ENCODE data around the gene SYNRG.

Gene SYNRG

DNA sequence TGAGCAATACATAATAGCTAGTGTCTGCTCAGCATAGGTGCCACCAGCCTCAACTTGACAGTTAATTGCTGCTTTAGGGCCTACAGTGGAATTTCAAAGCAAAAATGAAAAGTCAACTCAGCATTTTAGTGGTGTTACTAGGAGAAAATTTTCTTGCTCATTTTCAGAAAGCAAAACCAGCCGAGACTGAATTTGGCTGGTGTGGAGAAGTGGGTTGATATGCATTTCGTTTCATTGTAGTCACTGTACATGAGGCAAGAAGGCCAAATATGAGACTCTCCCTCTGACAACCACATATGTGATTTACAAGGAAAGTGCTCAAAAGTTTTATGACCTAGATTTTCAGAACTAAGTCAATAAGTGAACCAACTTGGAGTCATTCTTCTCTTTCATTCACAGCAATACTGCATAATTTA, 65.6 kb downstream of the SYNRG start:
- Histone ChIP-seq H3K9me3 (ENCODE audit: control insufficient read depth, insufficient read depth, low read length) (no peaks in the 10 kb centered on the region), H3K36me3 (ENCODE audit: control insufficient read depth, insufficient read depth, low read length) (peaks cover 5% of the 10 kb centered on the region; the same call in 1 of the 2 replicates), H3K4me1 (ENCODE audit: control insufficient read depth, insufficient read depth, low read length) (no peaks in the 10 kb centered on the region), H3K4me3 (ENCODE audit: low read length) (no peak overlapping the region), H3K27me3 (ENCODE audit: control insufficient read depth, insufficient read depth, low read length) (no peaks in the 10 kb centered on the region), H3K27ac (ENCODE audit: low read length) (no peak overlapping the region)
- no peak for DNase-seq (ENCODE audit: low read depth, low spot score)
- no CpG with 5 or more reads among the region's 2 CpGs for WGBS (ENCODE audit: insufficient coverage, insufficient read length)

DNA sequence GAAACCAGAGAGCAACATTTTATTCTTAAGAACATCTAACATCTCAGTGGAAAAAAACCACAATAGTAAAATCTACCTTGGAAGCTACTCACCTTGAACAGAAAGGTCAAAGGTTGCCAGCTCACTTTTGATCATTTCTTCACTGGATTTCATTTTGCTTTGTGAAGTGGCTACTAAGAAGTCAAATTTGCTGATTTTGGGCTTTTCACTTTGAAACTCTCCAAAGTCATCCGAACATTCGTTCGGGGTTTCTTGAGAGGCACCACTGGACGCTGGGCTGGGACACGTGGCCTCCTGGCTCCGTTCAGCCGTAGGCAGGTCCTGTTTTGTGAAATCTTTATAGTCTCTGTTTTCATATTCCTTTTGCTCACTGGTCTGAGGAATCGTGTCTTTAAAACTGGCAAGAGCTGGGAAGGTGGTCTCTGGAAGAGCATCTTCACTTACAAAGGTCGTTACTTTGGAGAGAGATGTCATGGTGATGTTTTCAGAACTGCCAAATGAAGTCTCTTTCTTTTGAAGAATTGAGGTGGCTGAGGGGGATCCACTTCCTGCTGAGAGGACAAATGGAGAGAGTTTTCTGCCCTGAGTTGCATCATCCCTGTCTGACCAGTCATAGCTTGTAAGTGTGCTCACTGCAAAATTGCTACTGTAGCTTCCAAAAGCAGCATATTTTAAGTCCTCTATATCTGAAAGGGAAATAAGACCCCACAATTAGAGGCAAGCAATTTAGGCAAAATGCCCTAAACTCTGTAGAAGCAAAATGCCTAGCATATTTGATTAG, 67.1 kb downstream of the SYNRG start:
- Histone ChIP-seq H3K4me3 (ENCODE audit: low read length) (no peak overlapping the region), H3K27ac (ENCODE audit: low read length) (no peak overlapping the region), H3K9me3 (ENCODE audit: control insufficient read depth, insufficient read depth, low read length) (no peaks in the 10 kb centered on the region), H3K27me3 (ENCODE audit: control insufficient read depth, insufficient read depth, low read length) (no peaks in the 10 kb centered on the region), H3K4me1 (ENCODE audit: control insufficient read depth, insufficient read depth, low read length) (no peaks in the 10 kb centered on the region), H3K36me3 (ENCODE audit: control insufficient read depth, insufficient read depth, low read length) (peaks cover 5% of the 10 kb centered on the region; the same call in 1 of the 2 replicates)
- DNase-seq (ENCODE audit: low read depth, low spot score) = no peak
- WGBS (ENCODE audit: insufficient coverage, insufficient read length) = no CpG with 5 or more reads among the region's 9 CpGs

DNA sequence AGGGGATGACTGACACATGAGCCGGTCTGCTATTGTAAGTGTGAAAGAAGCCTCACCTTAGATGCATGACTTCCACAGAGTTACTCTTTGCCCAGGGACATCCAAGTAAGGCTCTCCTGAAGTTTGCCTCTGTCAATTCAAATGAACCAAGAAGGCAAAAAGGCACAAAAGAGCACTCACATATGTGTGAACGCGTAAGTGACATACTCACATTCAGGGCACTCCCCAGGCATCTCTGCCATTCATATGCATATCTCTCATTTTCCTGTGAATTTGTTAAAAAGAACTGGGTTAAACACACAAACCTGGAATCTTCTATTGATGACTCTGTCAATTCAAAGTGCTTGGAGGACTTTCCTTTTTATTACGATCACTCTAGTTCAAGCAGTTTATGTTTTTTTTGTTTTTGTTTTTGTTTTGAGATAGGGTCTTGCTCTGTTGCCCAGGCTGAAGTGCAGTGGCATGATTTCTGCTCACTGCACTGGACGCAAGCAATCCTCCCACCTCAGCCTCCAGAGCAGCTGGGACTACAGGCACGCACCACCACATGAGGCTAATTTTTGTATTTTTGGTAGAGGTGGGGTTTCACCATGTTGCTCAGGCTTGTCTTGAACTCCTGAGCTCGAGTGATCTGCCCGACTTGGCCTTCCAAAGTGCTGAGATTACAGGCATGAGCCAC, 70.1 kb downstream of the SYNRG start:
- no CpG with 5 or more reads among the region's 8 CpGs for WGBS (ENCODE audit: insufficient coverage, insufficient read length)
- no peak overlapping the region for H3K27ac ChIP-seq (ENCODE audit: low read length)
- no peak overlapping the region for H3K4me3 ChIP-seq (ENCODE audit: low read length)
- H3K36me3 ChIP-seq (ENCODE audit: control insufficient read depth, insufficient read depth, low read length) = peaks cover 5% of the 10 kb centered on the region; the same call in 1 of the 2 replicates
- no peaks in the 10 kb centered on the region for H3K9me3 ChIP-seq (ENCODE audit: control insufficient read depth, insufficient read depth, low read length)
- H3K27me3 ChIP-seq (ENCODE audit: control insufficient read depth, insufficient read depth, low read length) = no peaks in the 10 kb centered on the region
- no peak for DNase-seq (ENCODE audit: low read depth, low spot score)
- H3K4me1 ChIP-seq (ENCODE audit: control insufficient read depth, insufficient read depth, low read length) = no peaks in the 10 kb centered on the region

DNA sequence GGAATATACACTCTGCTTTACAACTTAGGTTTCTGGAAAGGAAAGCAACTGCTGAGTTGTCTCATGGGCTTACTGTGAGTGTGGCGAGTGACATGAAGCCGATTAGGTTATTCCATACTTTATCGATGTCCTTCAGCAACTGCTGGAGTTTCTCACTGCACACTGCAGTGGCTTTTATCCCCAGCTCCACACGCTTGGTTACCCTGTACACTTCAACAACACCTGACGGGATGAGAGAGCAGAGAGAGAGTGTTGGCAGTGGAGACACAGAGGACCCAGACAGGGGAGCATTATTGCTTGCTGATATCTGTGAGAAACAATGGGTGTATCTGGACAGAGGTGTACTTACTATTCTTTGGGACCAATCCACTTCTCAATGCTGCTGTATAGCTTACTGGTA, 73.3 kb downstream of the SYNRG start:
- peaks cover 5% of the 10 kb centered on the region; the same call in 1 of the 2 replicates for H3K36me3 ChIP-seq (ENCODE audit: control insufficient read depth, insufficient read depth, low read length)
- no peak overlapping the region for H3K4me3 ChIP-seq (ENCODE audit: low read length)
- no peaks in the 10 kb centered on the region for H3K27me3 ChIP-seq (ENCODE audit: control insufficient read depth, insufficient read depth, low read length)
- H3K27ac ChIP-seq (ENCODE audit: low read length) = no peak overlapping the region
- no peaks in the 10 kb centered on the region for H3K4me1 ChIP-seq (ENCODE audit: control insufficient read depth, insufficient read depth, low read length)
- no CpG with 5 or more reads among the region's 5 CpGs for WGBS (ENCODE audit: insufficient coverage, insufficient read length)
- DNase-seq (ENCODE audit: low read depth, low spot score) = no peak
- H3K9me3 ChIP-seq (ENCODE audit: control insufficient read depth, insufficient read depth, low read length) = no peaks in the 10 kb centered on the region

DNA sequence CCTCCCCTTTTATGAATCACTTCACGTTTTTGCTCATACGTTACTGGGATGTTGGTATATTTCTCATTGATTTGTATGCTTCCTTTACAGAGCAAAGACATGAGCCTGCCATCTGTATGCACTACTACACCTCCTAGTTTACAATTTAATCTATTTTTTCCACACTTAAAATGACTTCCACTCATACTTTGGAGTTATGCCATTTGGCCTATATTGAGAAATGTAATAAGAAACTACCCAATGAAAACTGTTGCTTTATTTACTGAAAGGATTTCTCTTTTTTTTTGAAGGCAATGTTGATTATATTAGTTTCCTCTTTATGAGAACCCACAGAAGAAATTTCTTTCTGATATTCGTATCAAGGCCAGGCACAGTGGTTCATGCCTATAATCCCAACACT, 76.5 kb downstream of the SYNRG start:
- no peaks in the 10 kb centered on the region for H3K9me3 ChIP-seq (ENCODE audit: control insufficient read depth, insufficient read depth, low read length)
- no CpG with 5 or more reads among the region's 3 CpGs for WGBS (ENCODE audit: insufficient coverage, insufficient read length)
- no peak for DNase-seq (ENCODE audit: low read depth, low spot score)
- H3K4me3 ChIP-seq (ENCODE audit: low read length) = no peak overlapping the region
- H3K36me3 ChIP-seq (ENCODE audit: control insufficient read depth, insufficient read depth, low read length) = no peaks in the 10 kb centered on the region; the same call in 1 of the 2 replicates
- H3K27ac ChIP-seq (ENCODE audit: low read length) = no peak overlapping the region
- no peaks in the 10 kb centered on the region for H3K4me1 ChIP-seq (ENCODE audit: control insufficient read depth, insufficient read depth, low read length)
- no peaks in the 10 kb centered on the region for H3K27me3 ChIP-seq (ENCODE audit: control insufficient read depth, insufficient read depth, low read length)

DNA sequence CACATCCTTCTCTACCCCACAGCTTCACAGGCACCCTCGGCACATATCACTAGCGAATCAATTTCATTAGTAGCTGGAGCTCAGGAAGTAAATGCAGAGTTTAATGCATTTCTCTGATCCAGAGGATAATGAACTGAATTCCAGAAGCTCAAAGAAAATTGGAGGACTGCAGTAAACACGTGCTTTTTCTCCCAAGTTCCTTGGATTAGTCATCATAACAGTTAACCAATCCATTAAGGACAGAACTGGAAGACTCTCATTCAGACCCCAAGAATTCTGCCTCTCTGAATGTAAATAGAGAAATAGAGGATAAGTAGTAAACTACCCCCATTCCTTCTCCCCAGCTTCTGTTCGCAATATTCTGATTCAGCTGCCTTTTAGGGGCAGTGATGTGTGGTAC, 78.8 kb downstream of the SYNRG start:
- no CpG with 5 or more reads among the region's 4 CpGs for WGBS (ENCODE audit: insufficient coverage, insufficient read length)
- no peaks in the 10 kb centered on the region for H3K27me3 ChIP-seq (ENCODE audit: control insufficient read depth, insufficient read depth, low read length)
- no peak overlapping the region for H3K4me3 ChIP-seq (ENCODE audit: low read length)
- H3K27ac ChIP-seq (ENCODE audit: low read length) = no peak overlapping the region
- no peaks in the 10 kb centered on the region; the same call in 1 of the 2 replicates for H3K36me3 ChIP-seq (ENCODE audit: control insufficient read depth, insufficient read depth, low read length)
- H3K4me1 ChIP-seq (ENCODE audit: control insufficient read depth, insufficient read depth, low read length) = no peaks in the 10 kb centered on the region
- no peaks in the 10 kb centered on the region for H3K9me3 ChIP-seq (ENCODE audit: control insufficient read depth, insufficient read depth, low read length)
- no peak for DNase-seq (ENCODE audit: low read depth, low spot score)

DNA sequence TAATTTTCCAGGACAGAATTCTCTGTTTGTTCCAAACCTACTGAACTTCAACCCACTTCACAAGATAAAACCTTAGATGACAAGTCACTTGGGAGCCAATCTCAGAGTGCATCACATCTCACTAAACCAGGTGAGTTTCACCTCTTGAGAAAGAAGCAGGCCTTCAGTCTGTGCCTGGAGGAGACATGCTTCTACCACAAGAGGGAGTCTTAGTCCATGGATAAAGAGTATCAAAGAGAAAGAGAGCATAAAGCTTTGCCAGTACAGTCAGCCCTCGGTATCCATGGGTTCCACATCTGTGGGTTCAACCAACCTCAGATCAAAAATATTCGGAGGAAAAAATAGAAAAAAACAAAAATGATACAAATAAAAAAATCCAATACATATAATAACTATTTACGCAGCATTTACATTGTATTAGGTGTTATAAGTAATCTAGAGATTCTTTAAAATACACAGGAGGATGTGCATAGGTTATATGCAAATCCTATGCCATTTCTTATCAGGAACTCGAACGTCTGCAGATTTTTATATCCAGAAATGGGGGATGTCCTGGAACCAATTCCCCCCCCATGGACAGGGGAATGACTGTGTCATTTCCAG, 81.9 kb downstream of the SYNRG start:
- peaks cover 5% of the 10 kb centered on the region; the same call in 1 of the 2 replicates for H3K36me3 ChIP-seq (ENCODE audit: control insufficient read depth, insufficient read depth, low read length)
- H3K27me3 ChIP-seq (ENCODE audit: control insufficient read depth, insufficient read depth, low read length) = no peaks in the 10 kb centered on the region
- no CpG with 5 or more reads among the region's 5 CpGs for WGBS (ENCODE audit: insufficient coverage, insufficient read length)
- no peak overlapping the region for H3K27ac ChIP-seq (ENCODE audit: low read length)
- H3K9me3 ChIP-seq (ENCODE audit: control insufficient read depth, insufficient read depth, low read length) = no peaks in the 10 kb centered on the region; the same call in 1 of the 2 replicates
- H3K4me3 ChIP-seq (ENCODE audit: low read length) = no peak overlapping the region
- peak; percentile 33 for DNase-seq (ENCODE audit: low read depth, low spot score)
- H3K4me1 ChIP-seq (ENCODE audit: control insufficient read depth, insufficient read depth, low read length) = no peaks in the 10 kb centered on the region

DNA sequence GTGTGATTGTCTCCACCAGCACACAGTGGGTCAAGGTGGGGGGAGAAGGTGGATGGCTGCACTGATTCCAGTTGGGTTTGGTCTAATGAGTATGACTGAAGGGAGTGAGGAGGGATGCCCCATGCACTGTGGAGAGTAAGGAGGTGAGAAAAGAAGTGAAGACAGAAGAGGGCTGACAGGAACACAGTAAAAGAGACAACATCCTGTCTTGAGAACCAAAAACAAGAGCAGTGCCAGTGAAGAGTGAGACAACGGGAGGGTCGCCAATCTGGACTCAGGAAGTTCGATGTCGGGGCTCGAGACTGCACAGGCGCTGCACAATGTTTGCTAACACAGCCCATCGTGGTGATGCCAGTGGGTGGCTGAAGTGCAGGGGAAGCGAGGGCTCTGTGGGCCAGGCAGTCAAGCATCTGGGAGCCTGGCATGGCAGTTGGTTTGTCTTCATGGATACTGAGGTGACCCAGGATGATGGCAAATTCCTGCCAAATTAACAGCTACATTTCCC, 85.5 kb downstream of the SYNRG start:
- Histone ChIP-seq H3K4me1 (ENCODE audit: control insufficient read depth, insufficient read depth, low read length) (no peaks in the 10 kb centered on the region), H3K36me3 (ENCODE audit: control insufficient read depth, insufficient read depth, low read length) (peaks cover 5% of the 10 kb centered on the region; the same call in 1 of the 2 replicates), H3K4me3 (ENCODE audit: low read length) (no peak overlapping the region), H3K9me3 (ENCODE audit: control insufficient read depth, insufficient read depth, low read length) (no peaks in the 10 kb centered on the region; the same call in 1 of the 2 replicates), H3K27ac (ENCODE audit: low read length) (no peak overlapping the region), H3K27me3 (ENCODE audit: control insufficient read depth, insufficient read depth, low read length) (no peaks in the 10 kb centered on the region)
- WGBS (ENCODE audit: insufficient coverage, insufficient read length) = no CpG with 5 or more reads among the region's 8 CpGs
- DNase-seq (ENCODE audit: low read depth, low spot score) = no peak

DNA sequence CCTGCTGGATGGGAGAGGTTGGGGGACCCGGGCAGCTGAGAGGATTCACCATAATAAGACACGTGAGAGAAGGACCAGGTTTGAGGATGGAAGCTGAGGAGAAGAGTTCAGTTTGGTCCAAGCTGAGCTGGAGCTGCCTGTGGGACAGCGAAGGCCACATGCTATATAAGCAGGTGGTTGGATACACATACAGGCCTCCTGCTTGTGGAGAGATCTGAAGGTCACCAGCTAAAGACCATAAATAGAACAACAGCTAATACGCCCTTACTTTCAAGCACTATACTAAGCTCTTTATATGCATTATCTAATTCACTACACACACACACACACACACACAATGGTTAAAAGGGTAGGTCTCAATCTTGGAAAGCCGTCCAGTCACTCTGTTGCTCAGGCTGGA, 87.4 kb downstream of the SYNRG start:
- H3K27ac ChIP-seq (ENCODE audit: low read length) = no peak overlapping the region
- peaks cover 8% of the 10 kb centered on the region; the same call in 1 of the 2 replicates for H3K36me3 ChIP-seq (ENCODE audit: control insufficient read depth, insufficient read depth, low read length)
- no peak overlapping the region for H3K4me3 ChIP-seq (ENCODE audit: low read length)
- no CpG with 5 or more reads among the region's 5 CpGs for WGBS (ENCODE audit: insufficient coverage, insufficient read length)
- no peaks in the 10 kb centered on the region for H3K27me3 ChIP-seq (ENCODE audit: control insufficient read depth, insufficient read depth, low read length)
- DNase-seq (ENCODE audit: low read depth, low spot score) = no peak
- H3K4me1 ChIP-seq (ENCODE audit: control insufficient read depth, insufficient read depth, low read length) = no peaks in the 10 kb centered on the region
- H3K9me3 ChIP-seq (ENCODE audit: control insufficient read depth, insufficient read depth, low read length) = no peaks in the 10 kb centered on the region; the same call in 1 of the 2 replicates

DNA sequence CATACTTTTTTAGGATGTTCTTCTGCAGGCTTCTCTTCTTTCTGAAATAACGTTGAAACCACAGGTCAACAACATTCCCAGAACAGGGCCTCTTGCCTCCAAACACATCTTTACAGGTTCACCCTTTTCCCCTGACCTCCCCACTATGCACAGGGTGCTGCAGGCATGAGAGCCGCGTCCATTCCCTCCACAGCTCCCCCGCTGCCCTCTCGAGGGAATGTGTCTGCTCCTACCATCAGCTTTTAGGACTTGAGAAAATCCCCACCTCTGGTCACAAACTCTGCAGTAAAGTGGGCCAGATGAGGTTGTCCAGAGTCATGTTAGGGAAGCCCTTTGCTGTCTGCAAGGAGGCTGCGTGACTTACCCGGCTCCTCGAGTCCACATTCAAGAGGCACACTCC, 89.0 kb downstream of the SYNRG start:
- H3K9me3 ChIP-seq (ENCODE audit: control insufficient read depth, insufficient read depth, low read length) = no peaks in the 10 kb centered on the region; the same call in 1 of the 2 replicates
- H3K4me1 ChIP-seq (ENCODE audit: control insufficient read depth, insufficient read depth, low read length) = no peaks in the 10 kb centered on the region
- no peak overlapping the region for H3K4me3 ChIP-seq (ENCODE audit: low read length)
- H3K27me3 ChIP-seq (ENCODE audit: control insufficient read depth, insufficient read depth, low read length) = no peaks in the 10 kb centered on the region
- H3K27ac ChIP-seq (ENCODE audit: low read length) = no peak overlapping the region
- no peak for DNase-seq (ENCODE audit: low read depth, low spot score)
- WGBS (ENCODE audit: insufficient coverage, insufficient read length) = no CpG with 5 or more reads among the region's 8 CpGs
- peaks cover 8% of the 10 kb centered on the region; the same call in 1 of the 2 replicates for H3K36me3 ChIP-seq (ENCODE audit: control insufficient read depth, insufficient read depth, low read length)
